Esophagus muscularis mucosa (tissue), 4 donors: ENCODE measurements around the gene DKC1. TPM values are rescaled to one million over a fixed set of nuclear protein-coding genes. Genes with fewer than 3 reads are reported as not detected.

Experiments used
- DNase-seq: peaks from one replicate; pipeline ENCODE4 v3.0.0-alpha.2; 2017; ENCODE audit errors: extremely low spot score
- H3K27ac ChIP-seq, 4 donors: fragments of 200-600 bp; sonication (generic); replicated peaks in 1 of 4; 1 replicate in 3 of 4; 2 replicates in 1 of 4; pipeline ENCODE4 v1.5.1; 2016 to 2019; ENCODE audit warnings: mild to moderate bottlenecking in 1 of 4
- H3K27me3 ChIP-seq, 4 donors: fragments of 200-600 bp; sonication (generic); one replicate each; pipeline versions ENCODE4 v1.5.1 to v1.6.0; 2016 to 2019
- H3K36me3 ChIP-seq, 4 donors: fragments of 200-600 bp; sonication (generic); one replicate each; pipeline ENCODE4 v1.5.1; 2016 to 2019
- H3K4me1 ChIP-seq, 4 donors: fragments of 200-600 bp; sonication (generic); one replicate each; pipeline ENCODE4 v1.5.1; 2016 to 2019
- H3K4me3 ChIP-seq, 4 donors: fragments of 200-600 bp; sonication (generic); 1 replicate in 2 of 4; 2 replicates in 2 of 4; pipeline ENCODE4 v1.5.1; 2016 to 2019; ENCODE audit warnings: mild to moderate bottlenecking in 4 of 4, moderate library complexity in 1 of 4
- H3K9me3 ChIP-seq, 4 donors: fragments of 200-600 bp; sonication (generic); 1 replicate in 3 of 4; 2 replicates in 1 of 4; pipeline ENCODE4 v1.5.1; 2016 to 2019
- EP300 ChIP-seq: sonication (generic); formaldehyde crosslinking; IDR thresholded peaks from one replicate; pipeline ENCODE4 v1.6.1; 2017; ENCODE audit warnings: antibody characterized with exemption
- POLR2A ChIP-seq: fragments of 450-650 bp; IDR thresholded peaks from one replicate; pipeline ENCODE4 v1.6.1; 2017; ENCODE audit warnings: antibody characterized with exemption, moderate library complexity, mild to moderate bottlenecking, low read depth
- POLR2AphosphoS5 ChIP-seq, 2 donors: sonication (generic); formaldehyde crosslinking; IDR thresholded peaks; one replicate each; pipeline ENCODE4 v1.6.1; 2017; ENCODE audit warnings: antibody characterized with exemption in 2 of 2
- WGBS: methylation state at CpG from one replicate; pipeline ENCODE4 v1.1.5; 2018; 5-methylcytosine and 5-hydroxymethylcytosine counted together
- intact Hi-C: fragments of 100-400 bp; cut with DNase I; formaldehyde crosslinking; loops from one replicate; pipeline ENCODE4 v1.15.1; 2023
- total RNA-seq, 4 donors: library from RNA; depleted of rRNA; stranded (reverse); fragments of >200 nt; gene quantifications; one replicate each; pipeline versions ENCODE4 v1.1.0 to v1.2.1, GENCODE V29; 2016
- TF ChIP-seq, protein P1 (sequence below), 3 experiments: fragments of 200-600 bp in 2 of 3; fragments of 450-650 bp in 1 of 3; sonication (generic) in 2 of 3; IDR thresholded peaks; one replicate each; pipeline ENCODE4 v1.5.1; 2017 to 2019; ENCODE audit warnings: antibody characterized with exemption in 3 of 3, mild to moderate bottlenecking in 2 of 3, moderate library complexity in 1 of 3

Gene DKC1
- total RNA-seq, 4 donors from 2014 or later, result 18.3 to 29.9 (median 24.9) TPM

DNA sequence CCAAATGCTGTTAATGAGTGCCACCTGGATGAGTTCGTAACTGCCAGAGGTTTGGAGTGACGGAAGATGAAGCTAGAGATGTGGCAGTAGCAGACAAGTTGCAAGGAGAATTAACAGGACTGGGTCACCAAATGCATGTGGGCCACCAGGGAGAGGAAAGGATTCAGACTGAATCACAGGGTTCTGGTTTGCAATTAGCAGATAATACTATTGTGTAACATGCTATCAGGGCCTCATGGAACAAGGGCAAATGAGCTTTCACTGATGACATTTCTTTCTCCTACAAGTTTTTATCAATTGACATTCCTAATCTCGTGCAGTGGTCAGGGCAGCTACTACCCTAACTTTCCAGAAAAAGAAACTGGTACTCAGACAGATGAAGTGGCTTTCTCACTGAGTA lies 33.2 kb upstream of the DKC1 start:
- H3K4me3 ChIP-seq, result no peak overlapping the region
- WGBS, result 66% methylated on average over 3 of the region's 3 CpGs
- H3K9me3 ChIP-seq, result no peaks in the 10 kb centered on the region
- TF ChIP-seq POLR2AphosphoS5 (IDR thresholded peaks at IDR 0.05) (no peak), EP300 (no peak)
- TF ChIP-seq, protein P1, sequence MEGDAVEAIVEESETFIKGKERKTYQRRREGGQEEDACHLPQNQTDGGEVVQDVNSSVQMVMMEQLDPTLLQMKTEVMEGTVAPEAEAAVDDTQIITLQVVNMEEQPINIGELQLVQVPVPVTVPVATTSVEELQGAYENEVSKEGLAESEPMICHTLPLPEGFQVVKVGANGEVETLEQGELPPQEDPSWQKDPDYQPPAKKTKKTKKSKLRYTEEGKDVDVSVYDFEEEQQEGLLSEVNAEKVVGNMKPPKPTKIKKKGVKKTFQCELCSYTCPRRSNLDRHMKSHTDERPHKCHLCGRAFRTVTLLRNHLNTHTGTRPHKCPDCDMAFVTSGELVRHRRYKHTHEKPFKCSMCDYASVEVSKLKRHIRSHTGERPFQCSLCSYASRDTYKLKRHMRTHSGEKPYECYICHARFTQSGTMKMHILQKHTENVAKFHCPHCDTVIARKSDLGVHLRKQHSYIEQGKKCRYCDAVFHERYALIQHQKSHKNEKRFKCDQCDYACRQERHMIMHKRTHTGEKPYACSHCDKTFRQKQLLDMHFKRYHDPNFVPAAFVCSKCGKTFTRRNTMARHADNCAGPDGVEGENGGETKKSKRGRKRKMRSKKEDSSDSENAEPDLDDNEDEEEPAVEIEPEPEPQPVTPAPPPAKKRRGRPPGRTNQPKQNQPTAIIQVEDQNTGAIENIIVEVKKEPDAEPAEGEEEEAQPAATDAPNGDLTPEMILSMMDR (IDR thresholded peaks at IDR 0.05), result no peak
- intact Hi-C loops, result no loop called here
- H3K4me1 ChIP-seq, result peaks cover 82 to 96% (median 90%) of the 10 kb centered on the region in 4 donors
- no peaks in the 10 kb centered on the region for H3K36me3 ChIP-seq
- no peak for DNase-seq
- H3K27ac ChIP-seq, result peak overlapping the region; percentile 75 to 86 (median 84)
- H3K27me3 ChIP-seq, result no peaks in the 10 kb centered on the region

DNA sequence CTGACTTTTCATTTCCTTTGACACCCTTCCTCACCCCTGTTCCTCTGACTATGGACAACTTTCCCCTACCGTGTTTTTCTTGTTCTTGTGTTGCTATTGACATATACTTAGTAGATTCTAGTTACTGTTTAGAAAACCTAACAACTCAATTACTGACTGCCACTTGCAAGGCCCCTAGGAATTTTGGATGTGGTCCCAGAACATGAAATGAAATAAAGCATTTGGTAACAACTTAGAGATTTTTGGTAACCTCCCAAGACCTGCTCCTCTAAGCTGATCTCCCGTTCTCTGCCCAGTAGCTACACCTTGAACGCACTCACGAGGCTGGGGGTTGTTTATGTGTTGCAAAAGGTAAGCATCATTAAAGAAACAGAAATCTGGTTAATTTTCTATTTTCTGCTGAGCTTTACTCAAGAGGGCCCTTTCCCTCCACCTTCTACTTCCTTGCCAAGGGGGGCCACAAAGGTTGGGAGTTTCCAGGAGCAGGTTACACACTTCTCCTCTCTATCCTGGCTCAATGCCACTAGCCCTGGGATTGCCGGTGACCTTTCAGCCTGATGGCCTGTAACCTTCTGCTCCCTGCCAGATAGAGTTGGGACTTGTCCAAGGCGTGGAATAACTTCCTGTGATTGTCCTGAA lies 32.3 kb upstream of the DKC1 start:
- Histone ChIP-seq H3K27ac (peak overlapping the region; percentile 75 to 86 (median 84)), H3K36me3 (no peaks in the 10 kb centered on the region), H3K4me1 (peaks cover 88 to 99% (median 96%) of the 10 kb centered on the region in 4 donors), H3K27me3 (no peaks in the 10 kb centered on the region), H3K9me3 (no peaks in the 10 kb centered on the region), H3K4me3 (no peak overlapping the region)
- intact Hi-C loops, result no loop called here
- TF ChIP-seq POLR2AphosphoS5 (IDR thresholded peaks at IDR 0.05) (peak; percentile 31 to 36), EP300 (no peak)
- 43% methylated on average over 6 of the region's 6 CpGs for WGBS
- DNase-seq, result no peak

- no peak for DNase-seq
- intact Hi-C loops, result no loop called here
- H3K27me3 ChIP-seq, result no peaks in the 10 kb centered on the region
- peaks cover 91 to 100% (median 99%) of the 10 kb centered on the region in 4 donors for H3K4me1 ChIP-seq
- 81% methylated on average over 5 of the region's 5 CpGs for WGBS
- no peaks in the 10 kb centered on the region for H3K9me3 ChIP-seq
- H3K36me3 ChIP-seq, result no peaks in the 10 kb centered on the region
- TF ChIP-seq EP300, result no peak
- H3K27ac ChIP-seq, result peak overlapping the region; percentile 75 to 86 (median 84)
- H3K4me3 ChIP-seq, result no peak overlapping the region
These were observed 31.5 kb upstream of the DKC1 start for GRCh38 chrX:154731184-154731583.

DNA sequence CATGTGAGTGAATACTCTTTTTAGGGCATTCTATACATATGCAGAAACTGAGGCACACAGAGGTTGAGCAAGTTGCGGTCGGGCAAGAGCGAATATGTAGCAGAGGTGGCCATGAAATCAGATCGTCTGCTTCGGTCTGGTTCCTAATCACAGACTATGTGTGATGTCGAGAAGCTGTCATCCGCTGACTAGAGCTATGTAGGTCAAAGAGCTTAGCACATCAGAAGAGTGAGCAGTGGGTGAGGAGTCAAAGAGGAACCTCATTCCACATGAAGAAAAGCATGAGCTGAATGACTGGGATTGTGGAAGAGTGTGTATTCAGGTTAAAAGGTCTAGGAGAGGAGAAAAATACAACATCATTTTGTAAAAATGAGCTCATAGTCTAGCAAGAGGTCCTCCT lies 30.8 kb upstream of the DKC1 start:
- no peak for DNase-seq
- Histone ChIP-seq H3K27me3 (no peaks in the 10 kb centered on the region), H3K36me3 (no peaks in the 10 kb centered on the region), H3K4me1 (peaks cover 91 to 100% (median 100%) of the 10 kb centered on the region in 4 donors), H3K9me3 (no peaks in the 10 kb centered on the region), H3K27ac (peak overlapping the region; percentile 29 to 86 (median 84)), H3K4me3 (no peak overlapping the region)
- 75% methylated on average over 7 of the region's 7 CpGs for WGBS
- intact Hi-C loops, result no loop called here
- peak in 1 of 2 donors; percentile 13 for TF ChIP-seq POLR2AphosphoS5 (IDR thresholded peaks at IDR 0.05)
- TF ChIP-seq, protein P1 (IDR thresholded peaks at IDR 0.05), result no peak

DNA sequence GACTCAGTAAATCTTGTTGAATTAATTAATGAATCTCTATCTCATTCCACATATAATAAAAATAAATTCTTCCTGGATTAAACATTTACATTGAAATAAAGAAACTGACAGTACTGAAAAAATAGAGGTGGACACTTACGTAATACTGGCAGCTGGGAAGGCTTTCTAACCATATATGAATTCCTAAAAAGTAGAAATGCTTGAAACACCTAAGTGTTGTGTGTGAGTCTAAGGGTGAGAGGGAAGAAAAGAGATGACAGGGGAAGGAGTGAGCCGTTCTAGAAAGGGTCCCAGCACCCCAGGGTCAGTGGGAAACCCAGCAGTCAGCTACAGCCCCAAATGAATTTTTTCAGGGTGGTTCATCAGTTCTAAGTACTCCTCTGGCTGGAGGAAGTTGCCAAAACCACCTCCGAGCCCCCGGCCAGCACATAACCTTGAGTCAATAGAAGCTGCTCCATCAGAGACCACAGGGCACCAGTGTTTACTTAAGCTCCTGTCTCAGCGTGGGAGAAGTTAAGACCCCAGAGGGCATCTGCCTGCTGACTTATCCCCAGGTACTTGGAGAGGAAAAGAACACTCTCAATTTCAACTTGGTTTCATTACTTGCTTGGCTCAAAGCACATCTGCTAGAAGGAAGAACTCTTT lies 30.1 kb upstream of the DKC1 start:
- intact Hi-C loops, result no loop called here
- TF ChIP-seq POLR2A (no peak), EP300 (no peak), POLR2AphosphoS5 (IDR thresholded peaks at IDR 0.05) (no peak)
- TF ChIP-seq, protein P1 (IDR thresholded peaks at IDR 0.05), result no peak
- 28% methylated on average over 5 of the region's 5 CpGs for WGBS
- Histone ChIP-seq H3K4me1 (peaks cover 91 to 100% (median 100%) of the 10 kb centered on the region in 4 donors), H3K9me3 (no peaks in the 10 kb centered on the region), H3K36me3 (no peaks in the 10 kb centered on the region), H3K4me3 (no peak overlapping the region), H3K27ac (peak overlapping the region; percentile 78 to 86 (median 84)), H3K27me3 (no peaks in the 10 kb centered on the region)
- no peak for DNase-seq
